Dermis microvascular lymphatic vessel endothelial cell (primary cell): ENCODE results near the gene KLHDC1. TPM values are rescaled to one million over a fixed set of nuclear protein-coding genes. Genes with fewer than 3 reads are reported as not detected.
"Not testable (repeated sequence)": the region's sequence is repeated elsewhere in the genome, so short reads cannot be mapped to it uniquely, and the experiment has no call there.

ENCODE experiments used
- DNase-seq, 2 donors: peaks; one replicate each; pipeline versions ENCODE4 v3.0.0 to v3.0.0-alpha.2; 2010; ENCODE audit warnings: low read depth in 2 of 2
- total RNA-seq: library from RNA; depleted of rRNA; stranded (reverse); fragments of >200 nt; gene quantifications from 2 replicates; pipeline ENCODE4 v1.2.1, GENCODE V29; 2014

Gene KLHDC1
- total RNA-seq, 1 donor from 2014 or later: 0.90 TPM

- not testable (repeated sequence) for DNase-seq
Measured at GRCh38 chr14:49781040-49781439, 88.1 kb downstream of the KLHDC1 start.

GRCh38 chr14:49783394-49784014 lies 90.6 kb downstream of the KLHDC1 start:
- no peak for DNase-seq

GRCh38 chr14:49786315-49786714 lies 93.4 kb downstream of the KLHDC1 start:
- no peak for DNase-seq

GRCh38 chr14:49792618-49793017 lies 99.7 kb downstream of the KLHDC1 start:
- no peak for DNase-seq

- no peak for DNase-seq
Measured at GRCh38 chr14:49796025-49796424, 103.1 kb downstream of the KLHDC1 start.

Other genes with a start within 250 kb of the KLHDC1 start
- 1,108 and 2,119 TPM in 2 replicates for gene RPS29, start 106.7 kb upstream of the KLHDC1 start, total RNA-seq
- gene LRR1, start 94.2 kb upstream of the KLHDC1 start, total RNA-seq: 11.4 and 25.0 TPM in 2 replicates
- gene RPL36AL, start 72.5 kb upstream of the KLHDC1 start, total RNA-seq: 192 and 233 TPM in 2 replicates
- gene MGAT2, start 72.3 kb upstream of the KLHDC1 start, total RNA-seq: 58.2 and 59.5 TPM in 2 replicates
- 7.2 and 7.8 TPM in 2 replicates for gene DNAAF2, start 57.9 kb upstream of the KLHDC1 start, total RNA-seq
- gene POLE2, start 4.9 kb upstream of the KLHDC1 start, total RNA-seq: 5.2 and 10.9 TPM in 2 replicates
- gene KLHDC2, start 75.0 kb downstream of the KLHDC1 start, total RNA-seq: 67.7 and 74.0 TPM in 2 replicates
- gene NEMF, start 159.7 kb downstream of the KLHDC1 start, total RNA-seq: 37.1 and 37.2 TPM in 2 replicates
- 52.1 and 58.4 TPM in 2 replicates for gene ARF6, start 200.0 kb downstream of the KLHDC1 start, total RNA-seq